A549 (cell line): ENCODE measurements around the gene LY6G6D. TPM values are rescaled to one million over a fixed set of nuclear protein-coding genes. Genes with fewer than 3 reads are reported as not detected.

Source experiments
- ATAC-seq, 2 experiments: fragments of 200-7000 bp in 1 of 2; fragments of >200 bp in 1 of 2; cut with Nextera tagmentation in 1 of 2; cut with Tn5 transposase in 1 of 2; 3 replicates each; pipeline versions ENCODE4 v1.8.0 to v1.9.1; 2018 to 2020; ENCODE audit warnings: mild to moderate bottlenecking in 1 of 2, moderate library complexity in 1 of 2
- CTCF ChIA-PET: fragments of 300-600 bp; sonication (Branson Sonifier 250); formaldehyde crosslinking; extraction: SDS; loops from one replicate; lab custom pipeline; 2021; ENCODE audit warnings: antibody characterized with exemption, inconsistent platforms; lab: Yijun Ruan, JAX
- POLR2A ChIA-PET: fragments of 350-600 bp; formaldehyde crosslinking; extraction: SDS; loops from one replicate; lab custom pipeline; 2021; ENCODE audit warnings: antibody characterized with exemption, inconsistent platforms; lab: Yijun Ruan, JAX
- DNase-seq, 2 experiments: peaks; one replicate each; pipeline versions ENCODE4 v3.0.0 to v3.0.0-alpha.2; 2011 to 2016; ENCODE audit warnings: low read depth in 1 of 2, low spot score in 1 of 2
- FAIRE-seq: peaks from 2 replicates; lab custom pipeline; 2011; peaks lifted over from hg19 to GRCh38; lab: Jason Lieb, UNC
- H3K27ac ChIP-seq, 2 experiments: fragments of >200 bp; sonication (Bioruptor Twin); formaldehyde crosslinking; 3 replicates each; pipeline ENCODE4 v1.5.1; 2016 to 2017
- H3K4me1 ChIP-seq: fragments of >200 bp; sonication (Bioruptor Twin); formaldehyde crosslinking; 3 replicates; pipeline ENCODE4 v1.6.1; 2016
- H3K4me2 ChIP-seq: fragments of >200 bp; sonication (Bioruptor Twin); formaldehyde crosslinking; 3 replicates; pipeline ENCODE4 v1.6.1; 2016
- H3K4me3 ChIP-seq: fragments of >200 bp; sonication (Bioruptor Twin); formaldehyde crosslinking; 3 replicates; pipeline ENCODE4 v1.5.1; 2016
- H3K9me3 ChIP-seq: fragments of >200 bp; sonication (Bioruptor Twin); formaldehyde crosslinking; 3 replicates; pipeline ENCODE4 v1.6.1; 2016
- ATOH8 ChIP-seq: fragments of 250-450 bp; sonication (Bioruptor Pico); IDR thresholded peaks from 2 replicates; pipeline ENCODE4 v1.5.0; 2020; ENCODE audit warnings: low read depth, mild to moderate bottlenecking, moderate library complexity
- CBX8 ChIP-seq: fragments of 200-600 bp; sonication (generic); IDR thresholded peaks from 2 replicates; pipeline ENCODE4 v1.6.1; 2016
- CHD2 ChIP-seq: fragments of 150-350 bp; IDR thresholded peaks from 2 replicates; pipeline ENCODE4 v1.6.1; 2014; ENCODE audit warnings: low read length; ENCODE audit not compliant: partially characterized antibody
- CHD4 ChIP-seq: fragments of 200-600 bp; sonication (generic); IDR thresholded peaks from 2 replicates; pipeline ENCODE4 v1.6.1; 2016; ENCODE audit warnings: antibody characterized with exemption, mild to moderate bottlenecking, borderline replicate concordance
- EHF ChIP-seq: fragments of 250-450 bp; sonication (Bioruptor Pico); IDR thresholded peaks from 2 replicates; pipeline ENCODE4 v1.5.0; 2020; ENCODE audit warnings: mild to moderate bottlenecking
- EHMT2 ChIP-seq: fragments of 200-600 bp; sonication (generic); IDR thresholded peaks from 2 replicates; pipeline ENCODE4 v1.6.1; 2016; ENCODE audit warnings: antibody characterized with exemption, low read depth, mild to moderate bottlenecking, moderate library complexity
- ELK1 ChIP-seq: fragments of 150-350 bp; IDR thresholded peaks from 2 replicates; pipeline ENCODE4 v1.6.1; 2014; ENCODE audit warnings: low read depth, mild to moderate bottlenecking, low read length
- FOSB ChIP-seq: fragments of 250-450 bp; sonication (Bioruptor Pico); IDR thresholded peaks from 2 replicates; pipeline ENCODE4 v1.5.0; 2020; ENCODE audit warnings: mild to moderate bottlenecking, moderate library complexity
- GATA3 ChIP-seq: IDR thresholded peaks from 2 replicates; pipeline ENCODE4 v1.6.1; 2012; ENCODE audit warnings: borderline replicate concordance
- HEYL ChIP-seq: fragments of 250-450 bp; sonication (Bioruptor Pico); IDR thresholded peaks from 2 replicates; pipeline ENCODE4 v1.8.0; 2021; ENCODE audit warnings: mild to moderate bottlenecking, moderate library complexity
- JUN ChIP-seq, 2 experiments: fragments of >200 bp; sonication (Bioruptor Twin); formaldehyde crosslinking; IDR thresholded peaks; 2 replicates in 1 of 2; 3 replicates in 1 of 2; pipeline ENCODE4 v1.6.1; 2016 to 2017
- JUNB ChIP-seq: fragments of >200 bp; sonication (Bioruptor Twin); formaldehyde crosslinking; IDR thresholded peaks from 2 replicates; pipeline ENCODE4 v1.6.1; 2016
- KDM1A ChIP-seq: fragments of 200-600 bp; sonication (generic); IDR thresholded peaks from 2 replicates; pipeline ENCODE4 v1.6.1; 2016; ENCODE audit warnings: low read depth, mild to moderate bottlenecking
- KDM5A ChIP-seq: fragments of 200-600 bp; sonication (generic); IDR thresholded peaks from 2 replicates; pipeline ENCODE4 v1.6.1; 2016; ENCODE audit warnings: antibody characterized with exemption, mild to moderate bottlenecking
- MAFK ChIP-seq: fragments of 450-650 bp; IDR thresholded peaks from 2 replicates; pipeline ENCODE4 v1.6.1; 2014; ENCODE audit not compliant: partially characterized antibody
- NFE2L2 ChIP-seq: fragments of 150-350 bp; conservative IDR thresholded peaks from 2 replicates; pipeline ENCODE4 v1.6.1; 2014; ENCODE audit warnings: low read length
- NR3C1 ChIP-seq: fragments of >200 bp; sonication (Bioruptor Twin); formaldehyde crosslinking; IDR thresholded peaks from 3 replicates; pipeline ENCODE4 v1.6.1; 2017
- PBX3 ChIP-seq: IDR thresholded peaks from 2 replicates; pipeline ENCODE4 v1.6.1; 2012
- POLR2AphosphoS2 ChIP-seq: conservative IDR thresholded peaks from 2 replicates; pipeline ENCODE4 v1.6.1; 2012; ENCODE audit warnings: low read length, improper control_type of control experiment, inconsistent platforms
- RAD21 ChIP-seq, 2 experiments: fragments of >200 bp in 1 of 2; sonication (Bioruptor Twin) in 1 of 2; formaldehyde crosslinking in 1 of 2; IDR thresholded peaks in 1 of 2; conservative IDR thresholded peaks in 1 of 2; 2 replicates in 1 of 2; 3 replicates in 1 of 2; pipeline ENCODE4 v1.6.1; 2012 to 2018; ENCODE audit warnings: inconsistent platforms in 1 of 2
- REST ChIP-seq: fragments of 200-600 bp; sonication (generic); IDR thresholded peaks from 2 replicates; pipeline ENCODE4 v1.6.1; 2016; ENCODE audit warnings: antibody characterized with exemption, mild to moderate bottlenecking, moderate library complexity
- RFX5 ChIP-seq: fragments of 450-650 bp; IDR thresholded peaks from 2 replicates; pipeline ENCODE4 v1.7.1; 2014; ENCODE audit warnings: antibody characterized with exemption, mild to moderate bottlenecking, moderate library complexity
- ZNF302 ChIP-seq: fragments of 250-450 bp; sonication (Bioruptor Pico); IDR thresholded peaks from 2 replicates; pipeline ENCODE4 v1.9.0; 2021; ENCODE audit warnings: inconsistent platforms, mild to moderate bottlenecking, moderate library complexity
- WGBS: methylation state at CpG from one replicate; pipeline ENCODE4 v1.1.6; 2017; ENCODE audit errors: missing lambda C conversion rate; 5-methylcytosine and 5-hydroxymethylcytosine counted together
- polyA plus RNA-seq, 4 experiments: library from polyadenylated mRNA; depleted of rRNA in 3 of 4; stranded (reverse); fragments of >200 nt; fragmentation: RNase III in 1 of 4; extraction: RNeasy Plus Mini Kit Qiagen cat#74134 plus additional on column Dnase treatment in 1 of 4; gene quantifications; 2 replicates in 3 of 4; 3 replicates in 1 of 4; pipeline ENCODE4 v1.2.3, GENCODE V29; 2011 to 2017

LY6G6D gene
- polyA plus RNA-seq, 2 of the 4 experiments (the other 2 are of a cell fraction), result not detected

GRCh38 chr6:31691078-31691463, 24.1 kb upstream of the LY6G6D start:
- no peak for ATAC-seq

GRCh38 chr6:31691564-31692108, 23.5 kb upstream of the LY6G6D start:
- H3K4me1 ChIP-seq, result no peaks in the 10 kb centered on the region; the same call in 2 of the 3 replicates
- H3K27ac ChIP-seq, result no peak overlapping the region
- CTCF ChIA-PET, result interaction anchor here (1.2 to 2.9 kb wide), 3 partner anchors 11 to 171 kb away, joined by 4 to 11 read pairs (median 4); partner anchors contain the start of genes LY6G5C and NEU1
- DNase-seq (no peak), ATAC-seq (no peak), FAIRE-seq (no peak)
- TF ChIP-seq CHD4, result no peak
- TF ChIP-seq FOSB (CRISPR knock-in tag), result no peak
- no peak for TF ChIP-seq MAFK
- no peak for TF ChIP-seq JUNB
- no peak for TF ChIP-seq NFE2L2
- TF ChIP-seq ATOH8 (CRISPR knock-in tag), result no peak
- TF ChIP-seq CBX8, result no peak
- TF ChIP-seq GATA3, result no peak
- TF ChIP-seq HEYL (CRISPR knock-in tag), result no peak
- TF ChIP-seq POLR2AphosphoS2, result no peak
- TF ChIP-seq EHF, result no peak
- no peak for TF ChIP-seq ZNF302 (CRISPR knock-in tag)
- 96% methylated on average over 4 of the region's 12 CpGs for WGBS
- no peak overlapping the region for H3K4me2 ChIP-seq
- POLR2A ChIA-PET, result no interaction called here
- H3K9me3 ChIP-seq, result no peaks in the 10 kb centered on the region
- H3K4me3 ChIP-seq, result no peak overlapping the region

More at GRCh38 chr6:31691078-31691463, 24.1 kb upstream of the LY6G6D start:
- CTCF ChIA-PET, result interaction anchor here (1.2 to 2.9 kb wide), 3 partner anchors 11 to 172 kb away, joined by 4 to 11 read pairs (median 4); partner anchors contain the start of genes LY6G5B, LY6G5C and NEU1
- FAIRE-seq, result no peak
- WGBS, result 84% methylated on average over 6 of the region's 6 CpGs
- no peak for TF ChIP-seq NR3C1
- Histone ChIP-seq H3K4me1 (no peaks in the 10 kb centered on the region; the same call in 2 of the 3 replicates), H3K4me3 (no peak overlapping the region), H3K9me3 (no peaks in the 10 kb centered on the region), H3K4me2 (no peak overlapping the region), H3K27ac (no peak overlapping the region)
- POLR2A ChIA-PET, result no interaction called here
- no peak for DNase-seq

GRCh38 chr6:31692353-31692752, 22.8 kb upstream of the LY6G6D start:
- H3K9me3 ChIP-seq, result no peaks in the 10 kb centered on the region
- ChIA-PET POLR2A (no interaction called here), CTCF (interaction anchor here (1.2 to 2.9 kb wide), 3 partner anchors 12 to 36 kb away, joined by 3 to 11 read pairs (median 4); partner anchors contain the start of genes DDAH2 and LY6G5C)
- ATAC-seq, result no peak
- no peak overlapping the region for H3K4me3 ChIP-seq
- no peak overlapping the region for H3K27ac ChIP-seq
- TF ChIP-seq REST (no peak), KDM5A (no peak), KDM1A (no peak), JUN (IDR thresholded peaks at IDR 0.05) (no peak), RFX5 (no peak), MAFK (no peak), EHMT2 (no peak), PBX3 (no peak), FOSB (CRISPR knock-in tag) (no peak), POLR2AphosphoS2 (no peak), NR3C1 (no peak), CHD4 (no peak), CHD2 (no peak), ELK1 (no peak), RAD21 (conservative IDR thresholded peaks at IDR 0.05 in 1 of 2, IDR thresholded peaks at IDR 0.05 in 1 of 2) (no peak)
- DNase-seq, result no peak
- H3K4me2 ChIP-seq, result no peak overlapping the region
- H3K4me1 ChIP-seq, result no peaks in the 10 kb centered on the region; the same call in 2 of the 3 replicates
- FAIRE-seq, result no peak
- WGBS, result 82% methylated on average over 4 of the region's 4 CpGs
